Esophagus muscularis mucosa (tissue), 4 donors: Measurements from ENCODE around the gene PRODH. TPM values are rescaled to one million over a fixed set of nuclear protein-coding genes. Genes with fewer than 3 reads are reported as not detected.
"Not testable (repeated sequence)": the region's sequence is repeated elsewhere in the genome, so short reads cannot be mapped to it uniquely, and the experiment has no call there.

Source experiments
- DNase-seq: peaks from one replicate; pipeline ENCODE4 v3.0.0-alpha.2; 2017; ENCODE audit errors: extremely low spot score
- H3K27ac ChIP-seq, 4 donors: fragments of 200-600 bp; sonication (generic); replicated peaks in 1 of 4; 1 replicate in 3 of 4; 2 replicates in 1 of 4; pipeline ENCODE4 v1.5.1; 2016 to 2019; ENCODE audit warnings: mild to moderate bottlenecking in 1 of 4
- H3K27me3 ChIP-seq, 4 donors: fragments of 200-600 bp; sonication (generic); one replicate each; pipeline versions ENCODE4 v1.5.1 to v1.6.0; 2016 to 2019
- H3K36me3 ChIP-seq, 4 donors: fragments of 200-600 bp; sonication (generic); one replicate each; pipeline ENCODE4 v1.5.1; 2016 to 2019
- H3K4me1 ChIP-seq, 4 donors: fragments of 200-600 bp; sonication (generic); one replicate each; pipeline ENCODE4 v1.5.1; 2016 to 2019
- H3K4me3 ChIP-seq, 4 donors: fragments of 200-600 bp; sonication (generic); 1 replicate in 2 of 4; 2 replicates in 2 of 4; pipeline ENCODE4 v1.5.1; 2016 to 2019; ENCODE audit warnings: mild to moderate bottlenecking in 4 of 4, moderate library complexity in 1 of 4
- H3K9me3 ChIP-seq, 4 donors: fragments of 200-600 bp; sonication (generic); 1 replicate in 3 of 4; 2 replicates in 1 of 4; pipeline ENCODE4 v1.5.1; 2016 to 2019
- CTCF ChIP-seq, 3 experiments: fragments of 200-600 bp in 2 of 3; fragments of 450-650 bp in 1 of 3; sonication (generic) in 2 of 3; IDR thresholded peaks; one replicate each; pipeline ENCODE4 v1.5.1; 2017 to 2019; ENCODE audit warnings: antibody characterized with exemption in 3 of 3, mild to moderate bottlenecking in 2 of 3, moderate library complexity in 1 of 3
- EP300 ChIP-seq: sonication (generic); formaldehyde crosslinking; IDR thresholded peaks from one replicate; pipeline ENCODE4 v1.6.1; 2017; ENCODE audit warnings: antibody characterized with exemption
- POLR2A ChIP-seq: fragments of 450-650 bp; IDR thresholded peaks from one replicate; pipeline ENCODE4 v1.6.1; 2017; ENCODE audit warnings: antibody characterized with exemption, moderate library complexity, mild to moderate bottlenecking, low read depth
- POLR2AphosphoS5 ChIP-seq, 2 donors: sonication (generic); formaldehyde crosslinking; IDR thresholded peaks; one replicate each; pipeline ENCODE4 v1.6.1; 2017; ENCODE audit warnings: antibody characterized with exemption in 2 of 2
- WGBS: methylation state at CpG from one replicate; pipeline ENCODE4 v1.1.5; 2018; 5-methylcytosine and 5-hydroxymethylcytosine counted together
- intact Hi-C: fragments of 100-400 bp; cut with DNase I; formaldehyde crosslinking; loops from one replicate; pipeline ENCODE4 v1.15.1; 2023
- total RNA-seq, 4 donors: library from RNA; depleted of rRNA; stranded (reverse); fragments of >200 nt; gene quantifications; one replicate each; pipeline versions ENCODE4 v1.1.0 to v1.2.1, GENCODE V29; 2016

PRODH gene
- total RNA-seq, 4 donors from 2014 or later, result 1.4 to 7.2 (median 3.9) TPM

- WGBS, result 33% methylated on average over 1 of the region's 5 CpGs
- H3K4me3 ChIP-seq, H3K4me1 ChIP-seq, intact Hi-C loops, H3K27me3 ChIP-seq, H3K27ac ChIP-seq, H3K36me3 ChIP-seq, H3K9me3 ChIP-seq, DNase-seq: not testable (repeated sequence)
Observed at GRCh38 chr22:18890510-18891192, 45.4 kb downstream of the PRODH start.

- no peak for TF ChIP-seq CTCF (IDR thresholded peaks at IDR 0.05)
- TF ChIP-seq POLR2AphosphoS5 (IDR thresholded peaks at IDR 0.05), result no peak
- TF ChIP-seq POLR2A, result no peak
- no peak for TF ChIP-seq EP300
- intact Hi-C loops, result no loop called here
- no peak for DNase-seq
Observed at GRCh38 chr22:18888115-18888514, 48.0 kb downstream of the PRODH start.

GRCh38 chr22:18884465-18884864 lies 51.6 kb downstream of the PRODH start:
- DNase-seq, intact Hi-C loops, H3K36me3 ChIP-seq, H3K4me3 ChIP-seq, H3K9me3 ChIP-seq, H3K27me3 ChIP-seq, H3K4me1 ChIP-seq, H3K27ac ChIP-seq: not testable (repeated sequence)
- WGBS, result 77% methylated on average over 4 of the region's 4 CpGs

More at GRCh38 chr22:18888115-18888514, 48.0 kb downstream of the PRODH start:
- Histone ChIP-seq H3K4me3 (no peak overlapping the region), H3K9me3 (no peaks in the 10 kb centered on the region), H3K36me3 (no peaks in the 10 kb centered on the region), H3K27me3 (no peaks in the 10 kb centered on the region), H3K27ac (no peak overlapping the region), H3K4me1 (no peaks in the 10 kb centered on the region)
- no CpG with 5 or more reads among the region's 8 CpGs for WGBS

- not testable (repeated sequence) for H3K27me3 ChIP-seq, DNase-seq
- 28% methylated on average over 3 of the region's 3 CpGs for WGBS
Observed at GRCh38 chr22:18881260-18881659, 54.8 kb downstream of the PRODH start.

More at GRCh38 chr22:18881260-18881659, 54.8 kb downstream of the PRODH start:
- H3K36me3 ChIP-seq, H3K4me3 ChIP-seq, H3K9me3 ChIP-seq, H3K27ac ChIP-seq, H3K4me1 ChIP-seq, intact Hi-C loops: not testable (repeated sequence)

Other genes with a start within 250 kb of the PRODH start
- gene DGCR6, start 30.0 kb downstream of the PRODH start, total RNA-seq, result 1 to 10 TPM; 1.2 to 5.5 (median 2.2) TPM
- 10 to 100 TPM; 45.7 to 79.6 (median 65.4) TPM for gene DGCR2, start 186.1 kb upstream of the PRODH start, total RNA-seq
- gene TSSK2, start 195.0 kb upstream of the PRODH start, total RNA-seq, result not detected
- gene ESS2, start 208.4 kb upstream of the PRODH start, total RNA-seq, result 10 to 100 TPM; 11.2 to 21.9 (median 19.9) TPM
- gene GSC2, start 214.0 kb upstream of the PRODH start, total RNA-seq, result not detected
- 10 to 100 TPM; 57.3 to 88.9 (median 71.8) TPM for gene SLC25A1, start 242.4 kb upstream of the PRODH start, total RNA-seq